H1 (cell line): ENCODE data around the gene C6orf163.

ENCODE experiments used
- BRCA1 ChIP-seq: IDR thresholded peaks from 2 replicates; pipeline ENCODE4 v1.6.1; 2012; ENCODE audit warnings: low read depth, low read length, improper control_type of control experiment
- EZH2 ChIP-seq: fragments of 200-600 bp; sonication (generic); IDR thresholded peaks from 2 replicates; pipeline ENCODE4 v1.7.1; 2012; ENCODE audit warnings: low read depth, mild to moderate bottlenecking, moderate library complexity, low read length, inconsistent platforms; ENCODE audit not compliant: severe bottlenecking
- FOSL1 ChIP-seq: IDR thresholded peaks from 2 replicates; pipeline ENCODE4 v1.6.1; 2011; ENCODE audit warnings: mild to moderate bottlenecking, low read depth, low read length, moderate library complexity; ENCODE audit not compliant: insufficient read depth
- POLR2A ChIP-seq, 2 experiments: IDR thresholded peaks; 1 replicate in 1 of 2; 2 replicates in 1 of 2; pipeline ENCODE4 v1.6.1; 2011; ENCODE audit warnings: low read depth in 2 of 2, low read length in 2 of 2, mild to moderate bottlenecking in 2 of 2; ENCODE audit errors: control extremely low read depth in 1 of 2
- SRF ChIP-seq: IDR thresholded peaks from 2 replicates; pipeline ENCODE4 v1.6.1; 2011; ENCODE audit warnings: mild to moderate bottlenecking, low read depth, low read length, moderate library complexity
- TCF12 ChIP-seq: IDR thresholded peaks from 2 replicates; pipeline ENCODE4 v1.6.1; 2011; ENCODE audit warnings: low read depth, mild to moderate bottlenecking, low read length
- ZNF274 ChIP-seq: IDR thresholded peaks from 2 replicates; pipeline ENCODE4 v1.7.0; 2012; ENCODE audit warnings: low read length, borderline replicate concordance; ENCODE audit errors: extremely low read depth
- TF ChIP-seq, protein P1 (sequence below), 3 experiments: IDR thresholded peaks; 1 replicate in 2 of 3; 2 replicates in 1 of 3; pipeline versions ENCODE4 v1.5.1 to v1.6.1; 2011; ENCODE audit warnings: low read length in 3 of 3, mild to moderate bottlenecking in 3 of 3, inconsistent platforms in 2 of 3, low read depth in 1 of 3, moderate library complexity in 1 of 3; ENCODE audit not compliant: insufficient read depth in 1 of 3; ENCODE audit errors: control extremely low read depth in 1 of 3

DNA sequence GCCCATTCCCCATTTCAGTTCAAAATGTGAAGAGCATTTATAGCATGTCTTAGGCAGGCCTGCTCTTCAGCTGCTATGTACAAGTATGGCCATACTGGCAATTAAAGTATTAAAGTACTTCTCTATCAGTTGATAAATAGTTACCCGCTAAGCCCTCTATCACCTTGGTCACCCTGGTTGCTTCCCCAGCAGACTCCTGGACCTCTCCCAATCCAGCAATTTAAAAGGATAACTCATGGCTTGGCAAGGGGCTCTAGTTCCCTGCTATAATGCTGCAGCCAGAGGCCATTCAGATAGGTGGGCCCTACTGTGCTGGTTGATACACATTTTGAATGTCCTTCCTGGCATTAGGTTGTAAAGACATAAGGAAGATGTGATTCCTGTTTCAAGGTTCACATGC, 7.0 kb downstream of the C6orf163 start:
- TF ChIP-seq, protein P1, sequence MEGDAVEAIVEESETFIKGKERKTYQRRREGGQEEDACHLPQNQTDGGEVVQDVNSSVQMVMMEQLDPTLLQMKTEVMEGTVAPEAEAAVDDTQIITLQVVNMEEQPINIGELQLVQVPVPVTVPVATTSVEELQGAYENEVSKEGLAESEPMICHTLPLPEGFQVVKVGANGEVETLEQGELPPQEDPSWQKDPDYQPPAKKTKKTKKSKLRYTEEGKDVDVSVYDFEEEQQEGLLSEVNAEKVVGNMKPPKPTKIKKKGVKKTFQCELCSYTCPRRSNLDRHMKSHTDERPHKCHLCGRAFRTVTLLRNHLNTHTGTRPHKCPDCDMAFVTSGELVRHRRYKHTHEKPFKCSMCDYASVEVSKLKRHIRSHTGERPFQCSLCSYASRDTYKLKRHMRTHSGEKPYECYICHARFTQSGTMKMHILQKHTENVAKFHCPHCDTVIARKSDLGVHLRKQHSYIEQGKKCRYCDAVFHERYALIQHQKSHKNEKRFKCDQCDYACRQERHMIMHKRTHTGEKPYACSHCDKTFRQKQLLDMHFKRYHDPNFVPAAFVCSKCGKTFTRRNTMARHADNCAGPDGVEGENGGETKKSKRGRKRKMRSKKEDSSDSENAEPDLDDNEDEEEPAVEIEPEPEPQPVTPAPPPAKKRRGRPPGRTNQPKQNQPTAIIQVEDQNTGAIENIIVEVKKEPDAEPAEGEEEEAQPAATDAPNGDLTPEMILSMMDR (IDR thresholded peaks at IDR 0.05; ENCODE audit: control extremely low read depth in 1 of 3, insufficient read depth in 1 of 3, low read depth in 1 of 3, low read length in 3 of 3): no peak
- TF ChIP-seq EZH2 (no peak), POLR2A (IDR thresholded peaks at IDR 0.05; ENCODE audit: control extremely low read depth in 1 of 2, low read depth in 2 of 2, low read length in 2 of 2) (no peak), TCF12 (no peak), SRF (no peak), FOSL1 (no peak), ZNF274 (no peak), BRCA1 (no peak)
